ENCODE data around the gene SEC24D. TPM values are rescaled to one million over a fixed set of nuclear protein-coding genes. Genes with fewer than 3 reads are reported as not detected.

Gene SEC24D
- total and polyA plus RNA-seq, 2 of the 8 experiments (the other 6 are each of a cell fraction or from before 2014, with no cell fraction given), result 28.9 to 91.6 TPM

- ChIA-PET CTCF (ENCODE audit: partially characterized antibody) (interaction anchor here (1.2 kb wide), 1 partner anchor 11 kb away, joined by 6 read pairs; no protein-coding TSS in a partner anchor), POLR2A (ENCODE audit: partially characterized antibody) (no interaction called here)
- no peak overlapping the region for H4K8ac ChIP-seq (ENCODE audit: extremely low read depth, insufficient read depth, low read length)
- no peak overlapping the region for H2BK12ac ChIP-seq (ENCODE audit: low read depth, low read length)
- H3K4me2 ChIP-seq (ENCODE audit: insufficient read depth in 1 of 2, low read depth in 2 of 2, low read length in 2 of 2), result no peak overlapping the region
- H4K20me1 ChIP-seq (replicated peaks in 1 of 2; ENCODE audit: control insufficient read depth in 1 of 2, insufficient read depth in 2 of 2, low read length in 2 of 2), result no peaks in the 10 kb centered on the region
- H3K79me2 ChIP-seq (ENCODE audit: control insufficient read depth in 1 of 2, insufficient read depth in 2 of 2, low read length in 2 of 2), result no peaks in the 10 kb centered on the region
- H3K18ac ChIP-seq (ENCODE audit: extremely low read depth, low read length), result no peak overlapping the region
- no peaks in the 10 kb centered on the region for H3K9me3 ChIP-seq (ENCODE audit: insufficient read depth in 2 of 2, low read depth in 1 of 2, low read length in 1 of 2)
- peaks cover 3 to 48% (median 19%) of the 10 kb centered on the region in 4 experiments; a peak in 7 of 8 replicates for H3K36me3 ChIP-seq (ENCODE audit: control insufficient read depth in 2 of 4, insufficient read depth in 4 of 4, low read length in 3 of 4)
- DNase-seq (ENCODE audit: low read depth in 1 of 2, low spot score in 2 of 2) (no peak), FAIRE-seq (no peak)
- H3K27ac ChIP-seq (ENCODE audit: low read depth, low read length), result no peak overlapping the region
- H3K9ac ChIP-seq (replicated peaks in 1 of 4; ENCODE audit: extremely low read depth in 1 of 4, low read depth in 3 of 4, low read length in 3 of 4), result no peak overlapping the region
- no peaks in the 10 kb centered on the region for H3K27me3 ChIP-seq (replicated peaks in 1 of 4; ENCODE audit: control insufficient read depth in 3 of 4, extremely low read depth in 1 of 4, insufficient read depth in 3 of 4, low read length in 3 of 4)
- no peak overlapping the region for H3K56ac ChIP-seq (replicated peaks; ENCODE audit: insufficient read length, low read depth, low read length)
- H2AFZ ChIP-seq (ENCODE audit: low read length), result no peak overlapping the region
- H3K14ac ChIP-seq (ENCODE audit: insufficient read length), result no peak overlapping the region
- H3K4ac ChIP-seq (replicated peaks; ENCODE audit: insufficient read length, low read depth, low read length), result no peak overlapping the region
- no peak overlapping the region for H3K23ac ChIP-seq (ENCODE audit: insufficient read length)
- H2AK5ac ChIP-seq (ENCODE audit: low read depth, low read length), result no peak overlapping the region
- H2BK20ac ChIP-seq (ENCODE audit: low read length), result no peak overlapping the region
- no peak overlapping the region for H4K5ac ChIP-seq (ENCODE audit: insufficient read length, low read depth, low read length)
- no peak overlapping the region for H4K91ac ChIP-seq (replicated peaks; ENCODE audit: insufficient read length, low read length)
- H2BK15ac ChIP-seq (ENCODE audit: low read length), result no peak overlapping the region
- no peak overlapping the region for H2BK120ac ChIP-seq (replicated peaks; ENCODE audit: low read depth, low read length)
- H2BK5ac ChIP-seq (ENCODE audit: low read depth, low read length), result no peak overlapping the region
- no peaks in the 10 kb centered on the region for H3K79me1 ChIP-seq (ENCODE audit: low read depth, low read length)
- H3K4me1 ChIP-seq (replicated peaks in 1 of 4; ENCODE audit: control insufficient read depth in 3 of 4, insufficient read depth in 4 of 4, low read length in 3 of 4), result peaks cover 0 to 4% (median 0%) of the 10 kb centered on the region in 4 experiments; a peak in 2 of 7 replicates
- 93% methylated on average over 5 of the region's 5 CpGs; no CpG with 5 or more reads in 1 of the 2 experiments for WGBS, 2 experiments (ENCODE audit: extremely low coverage in 1 of 2, insufficient coverage in 1 of 2, insufficient read length in 1 of 2, insufficient replicate concordance in 2 of 2, low coverage in 1 of 2, low lambda C conversion rate in 2 of 2, missing lambda C conversion rate in 1 of 2)
- H3K4me3 ChIP-seq (ENCODE audit: extremely low read depth in 1 of 4, insufficient read depth in 2 of 4, low read depth in 3 of 4, low read length in 4 of 4), result no peak overlapping the region
- no peaks in the 10 kb centered on the region for H3K23me2 ChIP-seq (ENCODE audit: low read depth, low read length)
- TF ChIP-seq POLR2AphosphoS5 (IDR thresholded peaks at IDR 0.05; ENCODE audit: low read depth, low read length) (no peak), POU5F1 (IDR thresholded peaks at IDR 0.05; ENCODE audit: low read depth, low read length) (no peak), CBX5 (IDR thresholded peaks at IDR 0.05; ENCODE audit: low read depth, low read length) (no peak), HDAC2 (IDR thresholded peaks at IDR 0.05; ENCODE audit: borderline replicate concordance in 1 of 2, low read depth in 2 of 2, low read length in 2 of 2) (no peak), SP2 (IDR thresholded peaks at IDR 0.05; ENCODE audit: low read length) (no peak), YY1 (IDR thresholded peaks at IDR 0.05; ENCODE audit: low read depth, low read length) (no peak), JUN (IDR thresholded peaks at IDR 0.05; ENCODE audit: low read depth, low read length) (no peak), USF2 (IDR thresholded peaks at IDR 0.05; ENCODE audit: low read length) (no peak), BACH1 (IDR thresholded peaks at IDR 0.05; ENCODE audit: low read length) (no peak), EP300 (IDR thresholded peaks at IDR 0.05; ENCODE audit: borderline replicate concordance in 1 of 2, low read depth in 2 of 2, low read length in 2 of 2) (no peak), SRF (IDR thresholded peaks at IDR 0.05; ENCODE audit: low read depth, low read length) (no peak), RXRA (IDR thresholded peaks at IDR 0.05; ENCODE audit: insufficient read depth, low read depth, low read length) (no peak), SP1 (IDR thresholded peaks at IDR 0.05; ENCODE audit: low read depth, low read length) (no peak)
Observed at GRCh38 chr4:118760493-118760892, 75.4 kb downstream of the SEC24D start.
